Astrocyte of the spinal cord (primary cell): Measurements from ENCODE around the gene DRD2.

Experiments
- DNase-seq: peaks from one replicate; pipeline ENCODE4 v3.0.0; 2011; ENCODE audit warnings: low read depth, low spot score
- H3K4me3 ChIP-seq: 2 replicates; pipeline ENCODE4 v1.5.1; 2011; ENCODE audit warnings: low read depth, mild to moderate bottlenecking, low read length, moderate library complexity
- in situ Hi-C: cut with HindIII; loops from 2 replicates; pipeline ENCODE4 v1.10.0; 2017; ENCODE audit warnings: low sequenced_read_pairs
- TF ChIP-seq, protein P1 (sequence below): IDR thresholded peaks from 2 replicates; pipeline ENCODE4 v1.5.1; 2012; ENCODE audit warnings: low read depth, mild to moderate bottlenecking, low read length, inconsistent platforms

The DRD2 gene

DNA sequence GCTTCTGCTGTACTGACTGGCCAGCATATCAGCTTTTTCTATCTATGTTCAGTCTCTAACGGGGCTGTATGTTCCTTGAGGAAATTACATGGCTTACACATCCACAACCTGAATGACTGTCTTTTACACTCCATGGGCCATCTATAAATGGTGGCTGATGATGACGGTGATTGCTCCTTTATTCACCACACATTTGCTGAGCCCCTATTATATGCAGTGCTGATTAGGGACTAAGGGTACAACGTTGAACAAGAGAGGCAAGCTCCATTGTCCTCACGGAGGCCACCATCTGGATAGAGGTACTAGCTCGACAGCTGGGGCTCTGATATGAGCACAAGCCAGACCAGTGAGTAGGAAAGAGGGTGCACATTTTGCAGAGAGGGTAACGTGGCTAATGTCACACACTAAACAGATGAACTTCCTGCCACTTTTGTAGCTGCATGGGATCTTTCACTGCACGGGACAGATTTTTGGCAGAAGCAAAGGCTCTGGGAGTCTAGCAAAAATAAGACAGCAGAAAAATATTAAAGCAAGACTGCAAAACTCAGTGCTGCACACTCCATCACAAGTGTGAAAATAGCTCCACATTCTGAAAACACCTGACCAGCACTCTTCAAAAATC lies 30.6 kb downstream of the DRD2 start:
- in situ Hi-C loops, result no loop called here
- no peak for DNase-seq
- H3K4me3 ChIP-seq, result no peak overlapping the region
- TF ChIP-seq, protein P1, sequence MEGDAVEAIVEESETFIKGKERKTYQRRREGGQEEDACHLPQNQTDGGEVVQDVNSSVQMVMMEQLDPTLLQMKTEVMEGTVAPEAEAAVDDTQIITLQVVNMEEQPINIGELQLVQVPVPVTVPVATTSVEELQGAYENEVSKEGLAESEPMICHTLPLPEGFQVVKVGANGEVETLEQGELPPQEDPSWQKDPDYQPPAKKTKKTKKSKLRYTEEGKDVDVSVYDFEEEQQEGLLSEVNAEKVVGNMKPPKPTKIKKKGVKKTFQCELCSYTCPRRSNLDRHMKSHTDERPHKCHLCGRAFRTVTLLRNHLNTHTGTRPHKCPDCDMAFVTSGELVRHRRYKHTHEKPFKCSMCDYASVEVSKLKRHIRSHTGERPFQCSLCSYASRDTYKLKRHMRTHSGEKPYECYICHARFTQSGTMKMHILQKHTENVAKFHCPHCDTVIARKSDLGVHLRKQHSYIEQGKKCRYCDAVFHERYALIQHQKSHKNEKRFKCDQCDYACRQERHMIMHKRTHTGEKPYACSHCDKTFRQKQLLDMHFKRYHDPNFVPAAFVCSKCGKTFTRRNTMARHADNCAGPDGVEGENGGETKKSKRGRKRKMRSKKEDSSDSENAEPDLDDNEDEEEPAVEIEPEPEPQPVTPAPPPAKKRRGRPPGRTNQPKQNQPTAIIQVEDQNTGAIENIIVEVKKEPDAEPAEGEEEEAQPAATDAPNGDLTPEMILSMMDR, result no peak

DNA sequence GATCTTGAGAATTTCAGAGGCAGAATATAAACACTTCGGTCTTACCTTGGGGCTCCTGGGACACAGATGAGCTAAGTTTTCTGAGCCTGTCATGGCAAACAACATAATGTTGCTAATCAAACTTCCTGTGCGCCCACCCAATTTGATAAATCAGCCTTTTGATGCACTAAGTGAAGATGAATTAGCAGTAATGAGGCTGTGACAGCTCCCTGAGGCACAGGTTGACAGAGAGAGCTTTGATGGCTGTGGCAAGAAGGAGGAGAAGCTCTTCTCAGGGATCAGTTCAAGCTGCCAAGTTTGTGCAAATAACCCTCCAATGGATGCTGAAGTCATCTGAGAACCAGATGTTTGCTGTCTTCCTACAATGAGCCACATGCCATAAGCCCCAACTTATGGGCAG lies 34.4 kb downstream of the DRD2 start:
- no peak overlapping the region for H3K4me3 ChIP-seq
- TF ChIP-seq, protein P1, result no peak
- DNase-seq, result no peak
- in situ Hi-C loops, result no loop called here

DNA sequence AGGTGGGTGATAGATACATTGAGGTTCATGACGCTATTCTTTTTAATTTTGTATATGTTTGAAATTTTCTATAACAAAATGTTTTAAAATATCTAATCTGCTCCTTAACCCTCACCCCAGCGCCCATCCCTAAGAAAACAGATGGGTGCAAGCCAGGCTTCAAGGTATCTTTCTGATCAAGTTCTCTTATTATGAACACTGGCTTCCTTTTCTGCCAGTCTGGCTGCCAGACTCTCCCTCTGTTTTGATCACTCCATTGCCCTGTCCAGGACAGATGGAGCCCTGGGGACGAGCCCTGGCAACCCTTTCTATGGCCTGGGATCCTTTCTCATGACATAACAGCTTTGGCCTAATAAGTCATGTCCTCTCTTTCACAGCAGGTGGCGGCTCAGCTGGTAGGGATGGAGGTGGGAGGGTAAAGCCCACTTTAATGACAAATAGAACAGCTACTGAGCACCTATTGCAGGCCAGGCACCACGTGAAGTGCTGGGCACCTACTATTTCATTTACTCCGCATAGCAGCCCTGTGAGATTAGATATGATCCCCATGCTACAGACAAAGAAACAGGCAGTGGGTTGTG lies 38.4 kb downstream of the DRD2 start:
- no peak for DNase-seq
- in situ Hi-C loops, result no loop called here
- no peak overlapping the region for H3K4me3 ChIP-seq
- TF ChIP-seq, protein P1, result no peak

DNA sequence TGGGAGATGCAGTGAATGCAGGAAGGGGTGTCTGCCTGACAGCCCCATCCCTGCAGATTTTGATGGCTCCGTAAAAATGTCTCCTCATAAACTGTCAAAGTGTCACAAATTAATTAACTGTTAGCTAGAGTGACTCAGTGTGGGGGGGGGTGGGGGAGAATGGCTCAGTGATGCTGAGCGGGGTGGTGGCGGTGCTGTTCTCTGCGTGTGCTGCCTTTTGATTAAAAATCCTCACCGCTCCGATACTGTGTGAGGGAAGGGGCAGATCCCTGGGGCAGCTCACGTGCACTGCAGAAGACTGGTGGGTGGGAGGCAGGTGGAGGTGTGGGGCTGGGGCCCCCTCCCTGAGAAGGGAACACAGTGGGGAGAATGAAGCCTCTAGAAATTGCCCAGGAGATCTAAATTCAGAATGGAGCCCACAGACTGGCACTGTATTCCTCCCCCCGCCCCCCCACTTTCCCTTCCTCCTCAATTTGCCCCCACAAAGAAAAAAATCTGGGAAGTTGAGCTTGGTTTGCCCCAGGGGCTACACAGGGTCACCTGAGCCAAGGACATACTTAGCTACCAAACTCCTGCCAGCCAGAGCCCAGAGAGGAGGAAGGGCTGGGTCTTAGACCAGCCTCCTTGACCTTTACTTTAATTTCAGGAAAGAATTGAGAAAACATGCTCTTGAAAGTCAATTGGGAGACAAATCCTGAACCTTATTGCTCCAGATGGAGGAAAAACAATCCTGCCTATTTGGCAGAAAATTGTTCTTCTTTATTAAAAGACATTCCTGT lies 39.8 kb downstream of the DRD2 start:
- no peak for DNase-seq
- no peak overlapping the region for H3K4me3 ChIP-seq
- in situ Hi-C loops, result no loop called here
- TF ChIP-seq, protein P1, result no peak

DNA sequence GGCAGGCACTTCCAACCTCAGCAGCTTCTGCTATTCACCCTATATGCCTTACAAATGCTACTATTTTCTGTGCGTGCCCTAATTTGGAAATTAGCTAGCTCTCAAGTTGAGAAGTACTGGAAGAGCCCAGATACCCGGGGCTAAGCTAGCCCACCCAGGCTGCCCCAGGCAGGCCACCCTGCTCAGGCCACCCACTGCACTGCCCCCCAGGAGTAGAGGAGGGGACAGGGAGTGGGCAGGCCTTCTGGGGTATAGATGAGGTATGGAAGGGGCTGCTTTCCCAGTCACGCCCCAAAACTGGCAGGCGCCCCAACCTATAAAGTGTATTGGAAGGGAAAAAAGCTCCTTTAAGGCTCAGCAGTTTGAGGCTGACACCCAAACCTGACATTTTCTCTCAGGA lies 43.5 kb downstream of the DRD2 start:
- DNase-seq, result no peak
- H3K4me3 ChIP-seq, result no peak overlapping the region
- in situ Hi-C loops, result no loop called here
- TF ChIP-seq, protein P1, result no peak

DNA sequence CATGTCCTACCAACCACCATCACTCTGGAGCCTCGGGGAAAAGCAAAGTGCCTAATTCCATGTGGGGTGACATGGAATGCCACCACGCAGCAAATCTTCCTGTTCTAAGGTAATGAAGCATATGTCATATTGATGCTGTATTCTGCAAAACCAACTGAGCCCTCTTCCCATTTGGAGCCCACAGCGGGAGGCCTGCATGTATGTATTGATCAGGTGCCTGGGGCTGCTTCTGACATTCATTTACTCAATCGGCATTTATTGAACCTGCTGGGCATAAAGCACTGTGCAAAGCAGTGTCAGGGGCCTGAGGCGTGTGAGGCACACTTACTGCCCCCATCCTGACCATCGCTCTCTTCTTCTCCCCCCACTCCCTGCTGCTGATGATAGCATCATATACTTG lies 48.5 kb downstream of the DRD2 start:
- no peak for DNase-seq
- H3K4me3 ChIP-seq, result no peak overlapping the region
- TF ChIP-seq, protein P1, result no peak
- in situ Hi-C loops, result no loop called here
